GM12801 (cell line): ENCODE data around the gene PLXNA4.

Experiments used
- CTCF ChIP-seq: IDR thresholded peaks from one replicate; pipeline ENCODE4 v1.5.1; 2011; ENCODE audit warnings: control low read depth; ENCODE audit not compliant: insufficient read length; ENCODE audit errors: extremely low read depth

Gene PLXNA4

DNA sequence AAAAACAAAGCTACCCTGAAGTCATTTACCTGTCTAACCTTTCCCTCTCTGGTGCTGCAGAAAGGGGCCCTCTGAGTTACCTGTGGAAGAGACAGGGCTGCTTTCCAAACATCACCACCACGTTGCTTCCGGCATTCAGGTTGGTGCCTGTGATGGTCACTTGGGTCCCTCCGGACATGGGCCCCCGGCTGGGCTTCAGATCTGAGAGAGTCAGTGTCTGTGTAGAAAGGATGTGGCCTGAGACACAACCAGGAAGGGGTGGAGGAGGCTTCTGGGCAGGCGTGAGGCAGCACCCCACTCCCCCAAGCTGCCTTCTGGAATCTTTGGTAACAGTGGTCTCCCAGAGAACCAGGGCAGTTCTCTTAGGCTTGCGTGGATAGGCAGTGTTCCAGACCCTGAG, 388.9 kb downstream of the PLXNA4 start:
- TF ChIP-seq CTCF: no peak

DNA sequence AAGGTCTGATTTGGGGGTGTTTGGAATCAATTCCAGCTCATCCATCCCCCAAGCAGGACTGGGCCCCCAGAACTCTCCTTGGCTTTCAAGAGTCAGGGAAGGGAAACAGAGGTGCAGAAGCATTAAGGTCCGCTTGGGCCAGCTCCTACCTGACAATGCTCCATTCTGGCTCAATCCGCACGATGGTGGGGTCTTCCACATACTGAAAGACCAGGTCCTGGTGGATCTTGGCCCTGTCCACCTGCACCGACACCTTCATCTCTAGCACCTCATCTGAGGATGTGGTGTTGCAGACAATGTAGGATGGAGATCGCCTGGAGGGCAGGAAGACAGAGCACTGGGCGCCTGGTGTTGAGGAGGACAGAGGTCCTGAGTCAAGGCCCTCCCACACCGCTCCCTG, 391.1 kb downstream of the PLXNA4 start:
- no peak for TF ChIP-seq CTCF

GRCh38 chr7:132183781-132184380, 392.4 kb downstream of the PLXNA4 start:
- no peak for TF ChIP-seq CTCF

DNA sequence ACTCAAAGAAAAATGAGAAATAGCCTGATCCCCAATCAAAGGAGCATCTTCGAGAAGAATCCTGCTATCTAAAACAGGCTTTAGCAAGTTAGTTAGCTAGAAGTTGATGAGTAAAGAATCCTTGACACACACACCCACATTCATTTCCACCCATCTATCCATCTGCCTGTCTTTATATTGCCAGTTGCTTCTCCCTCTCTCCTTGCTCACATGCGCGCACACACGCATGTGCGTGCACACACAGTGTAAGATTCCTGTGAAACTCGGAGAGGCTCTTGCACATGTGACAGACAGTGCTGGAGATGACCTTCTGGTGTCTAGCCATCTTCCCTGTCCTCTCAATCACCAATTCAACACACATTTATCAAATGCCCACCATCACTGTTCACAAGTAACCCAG, 393.3 kb downstream of the PLXNA4 start:
- no peak for TF ChIP-seq CTCF

- no peak for TF ChIP-seq CTCF
Observed at GRCh38 chr7:132181946-132182685, 394.2 kb downstream of the PLXNA4 start.

GRCh38 chr7:132181371-132181770, 394.9 kb downstream of the PLXNA4 start:
- TF ChIP-seq CTCF: no peak

GRCh38 chr7:132180481-132180880, 395.8 kb downstream of the PLXNA4 start:
- TF ChIP-seq CTCF: no peak
